AG09309 (cell line): ENCODE results near the gene ATP8A2.

ENCODE experiments used
- DNase-seq: peaks from one replicate; pipeline ENCODE4 v3.0.0-alpha.2; 2010; ENCODE audit warnings: low read depth
- H3K4me3 ChIP-seq: 2 replicates; pipeline ENCODE4 v1.5.1; 2011; ENCODE audit warnings: mild to moderate bottlenecking, low read depth, low read length, moderate library complexity; ENCODE audit not compliant: control insufficient read depth
- TF ChIP-seq, protein P1 (sequence below): IDR thresholded peaks from 2 replicates; pipeline ENCODE4 v1.5.1; 2011; ENCODE audit warnings: mild to moderate bottlenecking, low read depth, low read length, inconsistent platforms; ENCODE audit not compliant: insufficient read depth, control insufficient read depth; ENCODE audit errors: missing control alignments

The ATP8A2 gene

GRCh38 chr13:25575562-25575961, 203.8 kb downstream of the ATP8A2 start:
- TF ChIP-seq, protein P1, sequence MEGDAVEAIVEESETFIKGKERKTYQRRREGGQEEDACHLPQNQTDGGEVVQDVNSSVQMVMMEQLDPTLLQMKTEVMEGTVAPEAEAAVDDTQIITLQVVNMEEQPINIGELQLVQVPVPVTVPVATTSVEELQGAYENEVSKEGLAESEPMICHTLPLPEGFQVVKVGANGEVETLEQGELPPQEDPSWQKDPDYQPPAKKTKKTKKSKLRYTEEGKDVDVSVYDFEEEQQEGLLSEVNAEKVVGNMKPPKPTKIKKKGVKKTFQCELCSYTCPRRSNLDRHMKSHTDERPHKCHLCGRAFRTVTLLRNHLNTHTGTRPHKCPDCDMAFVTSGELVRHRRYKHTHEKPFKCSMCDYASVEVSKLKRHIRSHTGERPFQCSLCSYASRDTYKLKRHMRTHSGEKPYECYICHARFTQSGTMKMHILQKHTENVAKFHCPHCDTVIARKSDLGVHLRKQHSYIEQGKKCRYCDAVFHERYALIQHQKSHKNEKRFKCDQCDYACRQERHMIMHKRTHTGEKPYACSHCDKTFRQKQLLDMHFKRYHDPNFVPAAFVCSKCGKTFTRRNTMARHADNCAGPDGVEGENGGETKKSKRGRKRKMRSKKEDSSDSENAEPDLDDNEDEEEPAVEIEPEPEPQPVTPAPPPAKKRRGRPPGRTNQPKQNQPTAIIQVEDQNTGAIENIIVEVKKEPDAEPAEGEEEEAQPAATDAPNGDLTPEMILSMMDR = no peak
- DNase-seq = no peak
- H3K4me3 ChIP-seq = no peak overlapping the region

- H3K4me3 ChIP-seq = no peak overlapping the region
- DNase-seq = no peak
- TF ChIP-seq, protein P1 = no peak
These were observed 206.8 kb downstream of the ATP8A2 start for GRCh38 chr13:25578526-25578925.

DNA sequence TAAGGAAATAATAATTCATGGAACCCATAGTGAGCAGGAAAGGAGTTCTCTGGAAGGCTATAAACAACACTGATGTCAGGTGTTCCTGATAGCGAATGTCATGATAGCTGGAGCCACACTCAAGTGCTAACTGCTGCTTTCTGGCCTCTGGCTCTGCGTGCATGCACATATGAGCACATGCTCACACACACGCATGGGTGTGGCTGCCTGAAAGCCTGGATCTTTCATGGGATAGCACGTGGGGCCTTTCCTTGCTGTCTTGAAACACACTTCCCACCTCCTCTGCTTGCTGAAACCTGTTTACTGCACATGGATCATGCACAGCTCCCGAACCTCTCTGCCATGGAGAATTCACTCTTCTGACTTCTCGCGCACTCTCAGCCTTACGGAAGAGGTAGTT, 207.4 kb downstream of the ATP8A2 start:
- H3K4me3 ChIP-seq = no peak overlapping the region
- DNase-seq = no peak
- TF ChIP-seq, protein P1 = no peak

DNA sequence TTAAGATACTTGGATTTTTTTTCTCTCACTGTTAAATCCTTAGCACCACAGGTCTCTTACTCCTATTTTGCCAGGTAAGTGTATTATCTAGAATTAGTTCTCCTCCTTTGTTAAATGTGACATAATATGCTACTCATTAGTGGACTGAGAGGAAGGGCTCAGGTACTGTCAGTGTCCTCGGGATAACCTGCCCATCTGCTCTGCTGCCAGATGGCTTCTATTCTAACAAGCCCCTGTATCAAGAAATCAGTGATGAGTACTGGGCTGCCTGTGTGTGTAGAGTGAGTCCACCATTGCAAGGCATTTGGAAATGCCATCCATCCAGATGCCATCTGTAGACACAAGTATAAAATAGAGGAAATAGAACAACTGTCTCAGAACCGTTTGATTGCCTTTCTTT, 209.6 kb downstream of the ATP8A2 start:
- no peak for DNase-seq
- TF ChIP-seq, protein P1 = no peak
- no peak overlapping the region for H3K4me3 ChIP-seq

GRCh38 chr13:25584087-25584486, 212.3 kb downstream of the ATP8A2 start:
- TF ChIP-seq, protein P1 = no peak
- no peak overlapping the region for H3K4me3 ChIP-seq
- no peak for DNase-seq

DNA sequence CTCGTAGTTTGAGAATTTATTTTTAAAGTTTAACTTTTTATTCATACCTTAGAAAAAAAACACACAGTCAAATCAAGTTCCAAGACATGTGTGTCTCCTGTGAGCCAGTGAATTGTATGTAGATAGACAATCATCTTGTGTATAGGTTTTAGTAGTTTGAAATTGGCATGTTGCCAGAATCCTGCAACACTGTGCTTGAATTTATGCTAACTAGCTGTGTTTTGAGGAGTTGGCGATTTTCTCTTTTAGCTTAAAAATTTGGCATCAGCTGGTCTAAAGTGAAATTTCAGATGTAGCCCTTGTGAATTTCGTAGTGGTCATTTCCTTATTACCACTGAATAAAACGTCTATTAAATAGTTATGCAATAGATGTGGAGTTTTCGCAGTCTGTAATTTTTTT, 213.2 kb downstream of the ATP8A2 start:
- no peak for DNase-seq
- no peak overlapping the region for H3K4me3 ChIP-seq

More for the DNA sequence above, 213.2 kb downstream of the ATP8A2 start:
- TF ChIP-seq, protein P1 = no peak
